GM21529 (cell line): ENCODE data around the gene CARF.
"Not testable (repeated sequence)": the region's sequence is repeated elsewhere in the genome, so short reads cannot be mapped to it uniquely, and the experiment has no call there.

Experiments
- ATAC-seq: cut with Tn5 transposase; IDR thresholded peaks from one replicate; pipeline ENCODE4 v1.9.1; 2021; ENCODE audit not compliant: unreplicated experiment

The CARF gene

GRCh38 chr2:202934456-202934855, 22.4 kb downstream of the CARF start:
- no peak for ATAC-seq

GRCh38 chr2:202938960-202939359, 26.9 kb downstream of the CARF start:
- ATAC-seq: no peak

- no peak for ATAC-seq
Observed at GRCh38 chr2:202941771-202942170, 29.7 kb downstream of the CARF start.

- ATAC-seq: no peak
Observed at GRCh38 chr2:202944408-202944807, 32.3 kb downstream of the CARF start.

- ATAC-seq: no peak
Observed at GRCh38 chr2:202944816-202945215, 32.7 kb downstream of the CARF start.

GRCh38 chr2:202945497-202945896, 33.4 kb downstream of the CARF start:
- no peak for ATAC-seq

- ATAC-seq: not testable (repeated sequence)
Observed at GRCh38 chr2:202949333-202949732, 37.3 kb downstream of the CARF start.

- ATAC-seq: no peak
Observed at GRCh38 chr2:202950592-202950991, 38.5 kb downstream of the CARF start.

- ATAC-seq: no peak
Observed at GRCh38 chr2:202960524-202960923, 48.4 kb downstream of the CARF start.

GRCh38 chr2:202963712-202964111, 51.6 kb downstream of the CARF start:
- ATAC-seq: no peak

- peak; percentile 89 for ATAC-seq
Observed at GRCh38 chr2:202965810-202966460, 53.9 kb downstream of the CARF start.

- not testable (repeated sequence) for ATAC-seq
Observed at GRCh38 chr2:202969404-202969803, 57.3 kb downstream of the CARF start.

GRCh38 chr2:202976809-202977208, 64.7 kb downstream of the CARF start:
- no peak for ATAC-seq

GRCh38 chr2:202982779-202983491, 70.9 kb downstream of the CARF start:
- ATAC-seq: no peak

GRCh38 chr2:202989749-202990148, 77.7 kb downstream of the CARF start:
- no peak for ATAC-seq

GRCh38 chr2:202990501-202990900, 78.4 kb downstream of the CARF start:
- no peak for ATAC-seq

GRCh38 chr2:202997113-202997512, 85.0 kb downstream of the CARF start:
- not testable (repeated sequence) for ATAC-seq

GRCh38 chr2:203002054-203002821, 90.2 kb downstream of the CARF start:
- no peak for ATAC-seq

- ATAC-seq: no peak
Observed at GRCh38 chr2:203003716-203004115, 91.6 kb downstream of the CARF start.

- peak; percentile 95 for ATAC-seq
Observed at GRCh38 chr2:203014456-203015199, 102.6 kb downstream of the CARF start, which contains the start of gene NBEAL1. Gene NBEAL1, plus strand, starts transcription at chr2:203014875. Its CDS starts 1,510 bp downstream, at chr2:203016385.

- no peak for ATAC-seq
Observed at GRCh38 chr2:203016716-203017115, 104.6 kb downstream of the CARF start.
